CD14-positive monocyte (primary cell): Measurements from ENCODE around the gene CDK15. TPM values are rescaled to one million over a fixed set of nuclear protein-coding genes. Genes with fewer than 3 reads are reported as not detected.

ENCODE experiments used
- DNase-seq, 3 donors: peaks; one replicate each; pipeline ENCODE4 v3.0.0-alpha.2; 2011 to 2022
- H2AFZ ChIP-seq: 2 replicates; pipeline ENCODE4 v1.6.0; 2012; ENCODE audit warnings: mild to moderate bottlenecking, low read depth, low read length, inconsistent platforms; ENCODE audit not compliant: insufficient read depth, poor library complexity, severe bottlenecking
- H3K27ac ChIP-seq, 2 donors: 1 replicate in 1 of 2; 2 replicates in 1 of 2; pipeline ENCODE4 v1.5.1; 2012 to 2013; ENCODE audit warnings: low read length in 2 of 2, control low read depth in 1 of 2, inconsistent platforms in 1 of 2, low read depth in 1 of 2, mild to moderate bottlenecking in 1 of 2
- H3K27me3 ChIP-seq, 2 donors: one replicate each; pipeline versions ENCODE4 v1.6.0 to v1.6.1; 2011 to 2013; ENCODE audit warnings: low read length in 2 of 2; ENCODE audit not compliant: control insufficient read depth in 2 of 2, insufficient read depth in 2 of 2
- H3K36me3 ChIP-seq, 2 donors: replicated peaks in 1 of 2; 1 replicate in 1 of 2; 2 replicates in 1 of 2; pipeline versions ENCODE4 v1.5.1 to v1.6.1; 2012 to 2013; ENCODE audit warnings: low read length in 2 of 2, control low read depth in 1 of 2, inconsistent platforms in 1 of 2, mild to moderate bottlenecking in 1 of 2; ENCODE audit not compliant: insufficient read depth in 2 of 2, control insufficient read depth in 1 of 2
- H3K4me1 ChIP-seq, 2 donors: 1 replicate in 1 of 2; 2 replicates in 1 of 2; pipeline versions ENCODE4 v1.5.1 to v1.6.1; 2012 to 2013; ENCODE audit warnings: low read length in 2 of 2, control low read depth in 1 of 2, inconsistent platforms in 1 of 2, mild to moderate bottlenecking in 1 of 2, moderate library complexity in 1 of 2; ENCODE audit not compliant: insufficient read depth in 2 of 2, control insufficient read depth in 1 of 2
- H3K4me2 ChIP-seq: replicated peaks from 2 replicates; pipeline ENCODE3; 2012; ENCODE audit warnings: low read length, moderate library complexity, mild to moderate bottlenecking; ENCODE audit not compliant: poor library complexity, severe bottlenecking; ENCODE audit errors: extremely low read depth
- H3K4me3 ChIP-seq, 3 experiments: fragments of 200-600 bp in 1 of 3; sonication (generic) in 1 of 3; replicated peaks in 1 of 3; 1 replicate in 2 of 3; 2 replicates in 1 of 3; pipeline ENCODE4 v1.5.1; 2011 to 2013; ENCODE audit warnings: low read length in 3 of 3, mild to moderate bottlenecking in 3 of 3, control low read depth in 2 of 3, low read depth in 2 of 3, inconsistent platforms in 1 of 3, moderate library complexity in 1 of 3
- H3K79me2 ChIP-seq: 2 replicates; pipeline ENCODE4 v1.6.0; 2012; ENCODE audit warnings: mild to moderate bottlenecking, control low read depth, inconsistent platforms, low read length, moderate library complexity; ENCODE audit not compliant: insufficient read depth
- H3K9ac ChIP-seq: 2 replicates; pipeline ENCODE4 v1.6.0; 2017; ENCODE audit warnings: low read length, mild to moderate bottlenecking; ENCODE audit not compliant: insufficient read depth, poor library complexity, severe bottlenecking
- H3K9me3 ChIP-seq, 2 donors: replicated peaks in 1 of 2; 1 replicate in 1 of 2; 2 replicates in 1 of 2; pipeline versions ENCODE4 v1.5.1 to v1.6.1; 2012 to 2013; ENCODE audit warnings: low read length in 2 of 2, control low read depth in 1 of 2; ENCODE audit not compliant: control insufficient read depth in 1 of 2, insufficient read depth in 1 of 2
- H4K20me1 ChIP-seq: 2 replicates; pipeline ENCODE4 v1.6.0; 2012; ENCODE audit warnings: mild to moderate bottlenecking, low read length, control low read depth, moderate library complexity; ENCODE audit not compliant: insufficient read depth
- H3K27ac Mint-ChIP-seq, 7 donors: one replicate each; pipeline ENCODE4 v1.8.0; 2020; ENCODE audit warnings: mild to moderate bottlenecking in 7 of 7, mixed read lengths in 7 of 7, moderate library complexity in 6 of 7, inconsistent platforms in 2 of 7
- H3K27me3 Mint-ChIP-seq, 3 donors: one replicate each; pipeline ENCODE4 v1.8.0; 2021 to 2022; ENCODE audit warnings: low read depth in 3 of 3, mild to moderate bottlenecking in 3 of 3, mixed read lengths in 3 of 3, moderate library complexity in 3 of 3, inconsistent platforms in 1 of 3
- H3K36me3 Mint-ChIP-seq, 2 donors: one replicate each; pipeline ENCODE4 v1.8.0; 2020; ENCODE audit warnings: mixed read lengths in 2 of 2, inconsistent platforms in 1 of 2, mild to moderate bottlenecking in 1 of 2
- H3K4me1 Mint-ChIP-seq: one replicate; pipeline ENCODE4 v1.8.0; 2020; ENCODE audit warnings: mild to moderate bottlenecking, mixed read lengths
- H3K4me3 Mint-ChIP-seq, 2 donors: one replicate each; pipeline ENCODE4 v1.8.0; 2020; ENCODE audit warnings: mild to moderate bottlenecking in 2 of 2, mixed read lengths in 2 of 2, moderate library complexity in 1 of 2
- H3K9me3 Mint-ChIP-seq, 7 donors: one replicate each; pipeline ENCODE4 v1.8.0; 2020 to 2022; ENCODE audit warnings: mixed read lengths in 7 of 7, mild to moderate bottlenecking in 6 of 7, moderate library complexity in 6 of 7, inconsistent platforms in 2 of 7
- CTCF ChIP-seq: fragments of 200-600 bp; IDR thresholded peaks from one replicate; pipeline ENCODE4 v1.8.0; 2022; ENCODE audit warnings: antibody characterized with exemption, mild to moderate bottlenecking
- WGBS: methylation state at CpG from one replicate; pipeline ENCODE4 v1.1.5; 2013; ENCODE audit warnings: missing lambda C conversion rate; ENCODE audit not compliant: insufficient coverage; 5-methylcytosine and 5-hydroxymethylcytosine counted together
- intact Hi-C, 2 donors: fragments of 100-400 bp; cut with micrococcal nuclease; formaldehyde crosslinking; loops; one replicate each; pipeline versions ENCODE4 v1.15.0 to v1.15.1; 2023
- polyA plus RNA-seq, 3 donors: library from polyadenylated mRNA; depleted of rRNA in 1 of 3; unstranded in 2 of 3; stranded (reverse) in 1 of 3; fragments of 300-500 nt in 2 of 3; fragments of >200 nt in 1 of 3; fragmentation: Illumina TruSeq in 2 of 3; gene quantifications; 1 replicate in 2 of 3; 2 replicates in 1 of 3; pipeline ENCODE4 v1.2.3, GENCODE V29; 2012 to 2021

CDK15 gene
- polyA plus RNA-seq, 3 donors: not detected

- no peak for DNase-seq
Measured at GRCh38 chr2:201758873-201759272, 47.5 kb upstream of the CDK15 start.

GRCh38 chr2:201759567-201759966 lies 46.8 kb upstream of the CDK15 start:
- H3K4me1 Mint-ChIP-seq: peaks cover 2% of the 10 kb centered on the region
- H3K27ac Mint-ChIP-seq: no peak overlapping the region
- Histone ChIP-seq H4K20me1 (no peaks in the 10 kb centered on the region), H3K9me3 (no peaks in the 10 kb centered on the region), H3K4me3 (no peak overlapping the region), H3K36me3 (peaks cover 28 to 47% of the 10 kb centered on the region in 2 donors), H3K4me1 (no peaks in the 10 kb centered on the region), H3K27me3 (no peaks in the 10 kb centered on the region), H3K27ac (no peak overlapping the region), H3K79me2 (no peaks in the 10 kb centered on the region), H2AFZ (no peak overlapping the region), H3K4me2 (no peak overlapping the region), H3K9ac (no peak overlapping the region)
- H3K9me3 Mint-ChIP-seq: no peaks in the 10 kb centered on the region
- DNase-seq: no peak
- no peak for TF ChIP-seq CTCF
- H3K36me3 Mint-ChIP-seq: peaks cover 35 to 38% of the 10 kb centered on the region in 2 donors
- no peak overlapping the region for H3K4me3 Mint-ChIP-seq
- H3K27me3 Mint-ChIP-seq: no peaks in the 10 kb centered on the region
- no CpG with 5 or more reads among the region's 1 CpG for WGBS
- intact Hi-C loops: no loop called here

More at GRCh38 chr2:201758873-201759272, 47.5 kb upstream of the CDK15 start:
- TF ChIP-seq CTCF: no peak
- Histone ChIP-seq H3K4me2 (no peak overlapping the region), H3K4me1 (no peaks in the 10 kb centered on the region), H3K27me3 (no peaks in the 10 kb centered on the region), H4K20me1 (no peaks in the 10 kb centered on the region), H3K9me3 (no peaks in the 10 kb centered on the region), H3K27ac (no peak overlapping the region), H2AFZ (no peak overlapping the region), H3K79me2 (no peaks in the 10 kb centered on the region), H3K4me3 (no peak overlapping the region), H3K36me3 (peaks cover 28 to 47% of the 10 kb centered on the region in 2 donors), H3K9ac (no peak overlapping the region)
- no CpG with 5 or more reads among the region's 3 CpGs for WGBS
- Mint-ChIP-seq H3K9me3 (no peaks in the 10 kb centered on the region), H3K4me3 (no peak overlapping the region), H3K27ac (no peak overlapping the region), H3K36me3 (peaks cover 32 to 37% of the 10 kb centered on the region in 2 donors), H3K27me3 (no peaks in the 10 kb centered on the region), H3K4me1 (peaks cover 2% of the 10 kb centered on the region)
- intact Hi-C loops: no loop called here
